ENCODE results near the gene GAS2L2. TPM values are rescaled to one million over a fixed set of nuclear protein-coding genes. Genes with fewer than 3 reads are reported as not detected.
"Not testable (repeated sequence)": the region's sequence is repeated elsewhere in the genome, so short reads cannot be mapped to it uniquely, and the experiment has no call there.

GAS2L2 gene
- total RNA-seq, 1 donor from 2014 or later, result 1.2 TPM

DNA sequence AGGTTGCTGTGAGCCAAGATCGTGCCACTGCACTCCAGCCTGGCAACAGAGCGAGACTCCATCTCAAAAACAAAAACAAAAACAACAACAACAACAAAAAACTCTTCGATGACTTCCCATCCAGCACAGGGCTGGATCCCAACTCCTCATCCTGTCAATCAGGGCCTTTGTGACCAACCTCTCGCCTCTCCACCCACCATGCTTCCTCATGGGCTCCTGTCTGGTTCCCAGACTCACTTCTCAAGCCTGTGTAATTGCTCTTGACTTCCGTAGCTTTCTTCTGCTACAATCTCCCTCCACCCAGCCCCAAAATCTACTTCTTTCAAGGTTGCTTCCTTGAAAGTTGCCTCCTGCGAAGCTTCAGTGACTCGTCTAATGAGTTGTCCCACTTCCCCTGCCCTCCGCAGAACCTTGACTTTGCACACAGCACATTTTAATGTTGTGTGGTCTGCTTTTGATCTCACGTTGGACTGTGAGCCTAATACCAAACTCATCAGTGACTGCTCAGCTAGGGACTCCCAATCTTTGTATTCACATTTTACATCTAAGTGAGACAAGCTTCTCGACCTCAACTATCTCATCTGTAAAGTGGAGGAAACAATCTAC is 22.5 kb downstream of the GAS2L2 start:
- no peak for DNase-seq (ENCODE audit: low spot score)

DNA sequence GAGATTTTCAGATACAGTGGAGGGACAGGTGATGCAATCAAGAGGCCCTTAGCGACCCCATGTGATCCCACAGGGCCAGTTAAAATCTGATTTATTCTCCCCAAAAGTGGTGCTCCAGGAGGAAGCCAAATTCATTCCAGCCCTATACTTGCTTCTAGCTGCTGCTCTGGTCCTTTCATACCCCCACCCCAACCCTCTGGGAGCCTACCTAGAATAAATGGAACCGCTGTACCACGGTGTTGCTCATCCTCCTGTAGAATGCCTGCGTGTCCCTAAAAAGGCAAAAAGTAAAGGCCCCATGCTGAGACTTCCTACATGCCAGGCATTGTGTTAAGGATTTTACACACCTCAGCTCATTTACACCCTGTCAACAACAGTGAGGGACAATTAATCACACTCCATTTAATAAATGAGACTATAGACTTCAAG is 23.6 kb downstream of the GAS2L2 start:
- DNase-seq (ENCODE audit: low spot score), result no peak

DNA sequence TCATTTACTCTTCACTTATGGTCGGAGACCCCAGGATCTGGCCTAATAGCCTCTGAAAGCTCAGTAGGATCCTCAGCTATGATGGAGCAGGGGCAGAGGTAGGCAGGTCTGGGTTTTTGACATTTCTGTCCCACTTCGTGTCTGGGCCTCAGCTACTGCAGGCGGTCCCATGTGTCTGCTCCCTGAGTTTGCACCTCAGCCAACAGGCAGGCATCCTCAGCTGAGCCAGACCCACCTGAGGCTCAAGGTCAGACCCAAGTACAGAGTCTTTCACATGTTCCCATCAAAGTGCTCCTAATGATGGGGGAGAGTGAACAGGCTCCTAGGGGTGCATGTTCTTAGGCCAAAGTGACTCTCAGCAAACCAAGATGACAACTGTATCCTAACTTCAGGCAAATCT is 24.5 kb downstream of the GAS2L2 start:
- no peak for DNase-seq (ENCODE audit: low spot score)

DNA sequence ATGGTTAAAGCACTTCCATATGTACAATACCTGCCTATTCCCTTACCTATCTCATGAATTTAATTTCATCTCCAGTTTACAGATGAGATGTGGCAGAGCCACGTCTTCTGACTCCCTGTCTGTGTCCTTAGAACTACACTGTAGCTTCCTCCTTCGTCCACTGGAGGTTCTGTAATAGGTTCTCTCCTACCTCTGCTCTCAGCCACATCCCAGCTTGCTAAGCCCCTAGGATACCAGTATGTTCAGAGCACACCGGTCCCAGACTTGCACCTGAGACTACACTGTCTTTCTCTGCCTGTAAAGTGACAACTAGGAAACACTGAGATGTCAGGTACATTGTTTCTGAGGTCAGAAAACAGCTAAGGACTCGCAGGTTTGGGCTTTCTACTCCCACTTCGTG is 25.4 kb downstream of the GAS2L2 start:
- DNase-seq (ENCODE audit: low spot score), result no peak

DNA sequence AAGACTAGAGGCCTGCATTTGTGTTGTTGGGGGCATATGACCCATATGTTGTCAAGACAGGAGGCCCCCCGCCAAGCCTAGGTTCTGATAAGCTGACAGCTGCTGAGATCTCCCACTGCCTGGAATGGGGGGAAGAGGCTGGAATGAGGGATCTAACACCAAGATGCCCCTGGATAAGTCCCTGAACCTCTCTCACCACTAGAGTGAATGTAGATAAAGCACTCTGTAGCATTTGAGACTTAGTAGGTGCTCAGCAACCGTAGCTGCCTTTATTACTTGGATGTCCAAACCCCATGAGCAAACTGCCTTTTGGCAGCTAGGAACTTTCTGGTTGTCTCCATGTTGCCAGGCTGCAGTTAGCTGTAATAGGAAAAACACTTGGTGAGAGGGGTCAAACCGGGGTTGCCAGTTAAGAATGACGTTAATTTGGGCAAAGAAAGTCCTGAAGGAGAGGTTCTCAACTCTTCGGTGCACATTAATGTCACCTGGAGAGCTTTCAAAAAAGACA is 26.0 kb downstream of the GAS2L2 start:
- DNase-seq (ENCODE audit: low spot score), result no peak

DNA sequence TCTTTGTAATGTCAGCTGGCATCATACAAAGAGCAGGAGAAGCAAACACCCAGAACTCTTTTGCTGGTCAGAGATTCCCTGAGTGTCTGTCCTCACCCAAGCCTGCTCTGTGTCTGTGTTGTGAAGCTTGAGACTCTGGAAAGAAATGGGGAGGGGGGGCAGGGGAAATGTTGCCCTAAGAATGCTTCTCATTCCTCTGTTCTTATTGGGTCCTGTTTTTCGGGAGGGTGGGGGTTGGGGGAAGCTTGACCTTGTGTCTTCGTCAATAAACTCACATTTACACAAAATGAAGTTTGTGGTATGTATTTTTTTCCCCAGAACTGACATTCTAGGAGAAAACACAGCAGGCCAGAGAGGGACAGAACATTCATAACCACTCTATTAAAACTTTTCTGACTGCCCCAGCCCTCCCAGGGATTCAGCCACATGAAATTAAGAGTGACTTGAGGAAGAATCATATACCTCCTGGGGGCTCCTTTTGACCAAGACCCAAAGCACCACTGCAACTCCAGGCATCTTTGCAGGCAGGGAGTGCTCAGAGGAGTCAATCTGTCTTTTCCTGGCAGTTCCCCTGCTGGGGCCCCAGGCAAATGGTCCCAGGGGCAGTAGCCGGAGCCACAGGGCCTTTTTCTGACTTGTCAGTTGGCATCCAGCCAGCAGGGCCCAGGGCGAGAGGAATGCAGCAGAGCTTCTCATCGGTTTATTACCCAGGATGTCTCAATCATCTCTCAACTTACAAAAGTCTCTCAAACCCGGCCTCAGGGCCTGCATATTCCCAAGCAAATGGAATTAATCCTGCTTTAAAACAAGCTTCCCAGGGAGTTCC is 26.7 kb downstream of the GAS2L2 start:
- no peak for DNase-seq (ENCODE audit: low spot score)

DNA sequence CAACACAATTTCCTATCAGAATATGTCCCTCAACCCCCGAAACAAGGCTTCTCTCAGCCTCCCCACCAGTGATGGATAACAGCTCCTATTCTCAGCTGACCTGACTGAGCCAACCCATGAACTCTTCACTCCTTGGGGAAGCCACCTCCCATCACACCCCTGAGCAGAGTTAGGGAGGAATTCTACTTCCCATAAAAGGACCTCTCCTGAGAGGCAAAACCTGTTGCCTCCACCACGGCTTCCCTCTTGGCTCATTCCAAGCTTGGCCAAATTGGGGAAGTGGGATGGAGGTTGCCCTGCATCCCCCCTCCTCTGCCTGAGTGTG is 27.3 kb downstream of the GAS2L2 start:
- DNase-seq (ENCODE audit: low spot score), result no peak

DNA sequence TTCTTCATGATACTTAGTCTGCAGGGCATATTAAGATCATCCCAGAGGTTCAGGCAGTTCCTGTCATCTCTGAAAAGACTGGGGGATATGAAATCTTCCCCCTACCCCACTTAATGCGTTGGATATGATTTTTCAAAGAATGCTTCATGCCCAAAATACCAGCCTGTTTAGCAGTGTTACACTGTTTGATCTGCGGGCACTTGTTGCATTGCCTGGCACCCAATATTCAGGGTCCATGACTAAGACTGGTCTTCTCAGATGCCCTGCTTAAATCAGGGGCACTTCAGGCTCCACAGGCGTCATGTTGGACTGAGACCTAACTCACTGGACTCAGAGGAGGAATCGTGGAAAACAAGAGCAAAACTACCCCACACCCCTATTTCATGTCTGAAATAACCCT is 28.0 kb downstream of the GAS2L2 start:
- no peak for DNase-seq (ENCODE audit: low spot score)

DNA sequence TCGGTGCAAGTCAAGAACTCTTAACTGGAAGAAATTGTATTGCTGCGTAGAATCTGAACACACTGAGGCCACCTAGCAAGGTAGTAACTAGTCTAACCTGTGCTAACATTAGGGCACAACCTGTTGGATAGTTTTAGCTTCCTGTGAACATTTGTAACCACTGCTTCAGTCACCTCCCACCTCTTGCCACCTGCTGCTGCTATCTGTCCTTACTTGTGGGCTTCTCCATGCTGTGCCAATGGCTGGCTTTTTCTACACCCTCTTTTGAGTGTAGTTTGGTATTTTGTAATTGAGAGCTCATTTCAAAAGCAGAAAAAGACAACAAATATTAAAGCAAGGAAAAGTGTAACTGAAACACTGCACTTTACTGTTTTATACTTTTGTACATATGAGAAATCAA is 29.3 kb downstream of the GAS2L2 start:
- no peak for DNase-seq (ENCODE audit: low spot score)

DNA sequence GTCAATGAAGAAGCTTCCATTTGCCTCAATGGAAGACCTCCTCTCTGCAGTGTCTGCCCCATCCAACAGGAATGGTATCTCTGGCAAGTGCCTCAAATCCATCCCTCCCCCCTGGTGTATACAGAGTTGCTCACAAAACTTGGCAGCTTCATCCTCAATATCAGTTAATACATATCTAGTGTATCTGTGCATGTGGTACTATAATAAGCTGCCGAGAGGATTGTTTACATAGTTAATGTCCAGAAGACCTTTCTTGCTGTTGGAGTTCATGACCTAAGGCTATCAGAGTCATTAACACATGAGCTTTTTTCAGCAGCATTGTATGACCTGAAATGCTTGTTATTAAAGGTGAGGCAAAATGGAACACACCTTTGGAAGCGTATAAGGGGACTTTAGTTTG is 35.6 kb downstream of the GAS2L2 start:
- DNase-seq (ENCODE audit: low spot score), result no peak

DNA sequence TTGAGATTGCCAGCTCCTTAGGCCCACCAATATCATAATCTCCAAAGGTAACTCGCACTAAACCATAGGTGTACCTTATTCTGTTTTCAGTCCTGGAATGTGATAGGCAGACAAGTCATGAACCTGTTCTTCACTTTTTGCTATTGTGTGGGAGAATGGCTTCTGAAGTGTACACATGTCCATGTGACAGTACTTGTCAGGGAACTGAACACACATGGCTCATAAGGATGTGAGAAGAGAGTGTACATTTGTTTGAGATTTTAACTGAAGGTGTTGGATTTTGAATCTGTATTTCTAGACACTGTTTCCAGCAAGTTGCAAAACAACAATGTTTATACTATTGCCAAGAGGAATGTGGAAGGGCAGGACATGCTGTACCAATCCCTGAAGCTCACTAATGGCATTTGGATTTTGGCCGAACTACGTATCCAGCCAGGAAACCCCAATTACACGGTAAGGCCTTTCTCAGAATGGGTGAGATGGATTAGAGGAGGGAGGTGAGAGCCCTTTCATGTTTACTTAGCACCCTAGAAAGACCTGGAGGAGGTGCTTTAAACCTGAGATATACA is 36.1 kb downstream of the GAS2L2 start:
- DNase-seq (ENCODE audit: low spot score), result no peak

DNA sequence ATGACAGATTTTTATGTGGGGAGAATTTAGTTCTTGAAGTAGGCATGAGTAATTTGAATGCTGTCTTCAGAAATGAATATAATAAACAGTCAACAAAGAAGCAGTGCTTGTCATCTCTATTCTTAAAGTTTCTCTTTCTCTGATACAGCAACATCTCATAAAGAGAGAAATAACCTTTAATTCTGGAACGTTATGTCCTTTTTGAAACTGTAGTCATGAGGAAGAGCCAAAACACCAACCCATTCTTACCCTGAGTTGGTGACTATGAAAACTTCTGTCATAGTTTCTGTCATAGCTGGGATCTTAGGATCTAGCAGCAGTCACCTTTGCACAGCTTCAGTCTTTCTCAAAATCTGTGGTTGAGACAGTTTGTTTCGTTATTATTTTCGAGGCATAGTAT is 36.9 kb downstream of the GAS2L2 start:
- DNase-seq (ENCODE audit: low spot score), result no peak

DNA sequence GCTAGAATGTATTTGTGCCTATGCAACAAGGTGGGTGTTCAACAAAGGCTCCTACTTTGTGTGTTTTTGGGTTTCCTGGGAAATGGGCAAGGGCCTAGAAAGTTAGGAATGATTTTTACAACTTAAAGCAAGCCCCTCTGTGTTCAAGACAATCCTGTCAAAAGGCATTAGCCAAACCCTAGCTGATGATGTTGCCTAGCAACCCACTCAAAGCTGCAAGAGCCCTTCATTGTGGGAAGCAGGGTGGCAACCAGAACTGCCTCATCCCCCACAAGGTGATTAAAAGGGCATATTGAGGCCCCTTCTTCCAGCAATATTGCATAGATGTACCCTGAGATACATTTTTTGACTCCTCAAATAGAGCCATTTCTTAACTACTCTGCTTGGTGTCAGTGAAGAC is 37.6 kb downstream of the GAS2L2 start:
- no peak for DNase-seq (ENCODE audit: low spot score)

DNA sequence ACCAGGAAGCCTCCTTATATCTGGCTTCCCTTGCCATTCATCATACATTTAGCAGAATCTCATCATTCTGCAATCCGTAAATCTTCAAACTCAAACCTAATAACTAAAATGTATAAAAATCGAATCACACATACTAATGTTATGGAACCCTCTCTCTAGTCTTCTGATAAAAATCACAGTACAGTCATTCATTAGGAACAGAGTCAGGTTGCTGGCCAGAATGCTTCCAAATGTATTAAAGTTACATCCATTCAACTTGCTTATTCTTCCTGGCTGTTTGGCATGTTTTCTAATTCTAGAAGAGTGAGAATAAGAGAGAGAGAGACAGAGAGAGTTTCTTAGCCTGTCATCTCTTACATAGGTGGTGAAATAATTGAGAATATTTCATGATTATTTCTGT is 38.1 kb downstream of the GAS2L2 start:
- no peak for DNase-seq (ENCODE audit: low spot score)

DNA sequence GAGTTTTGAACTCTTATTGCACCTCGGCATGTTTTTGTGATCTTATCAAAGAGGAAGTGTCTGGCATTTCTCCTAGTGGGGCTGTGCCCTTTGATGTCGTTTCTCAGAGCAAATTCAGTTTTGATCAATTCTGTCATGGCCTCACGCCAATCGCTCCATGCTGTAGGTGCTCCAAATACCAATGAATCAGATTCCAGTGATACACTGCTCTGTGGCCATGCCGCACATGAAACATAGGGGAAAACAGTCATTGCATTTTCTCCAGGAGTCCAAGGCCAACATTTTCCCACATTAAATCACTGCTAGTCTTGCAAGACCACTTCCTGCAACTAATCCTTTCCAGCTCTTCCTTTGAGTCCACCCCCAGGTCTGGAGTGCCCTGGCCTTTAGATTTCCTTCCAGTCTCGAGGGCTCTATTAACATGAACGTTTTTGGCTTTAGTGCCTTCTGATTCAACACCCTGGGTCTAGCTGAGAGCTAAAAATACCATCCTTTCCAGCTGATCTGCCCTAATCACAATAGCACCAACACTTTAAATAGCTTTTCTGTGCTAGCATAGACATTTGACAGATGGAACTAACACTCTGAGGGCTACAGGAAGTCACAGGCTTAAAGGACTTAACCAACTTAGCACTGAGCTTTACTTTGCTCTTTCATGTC is 39.8 kb downstream of the GAS2L2 start:
- DNase-seq (ENCODE audit: low spot score), result no peak

DNA sequence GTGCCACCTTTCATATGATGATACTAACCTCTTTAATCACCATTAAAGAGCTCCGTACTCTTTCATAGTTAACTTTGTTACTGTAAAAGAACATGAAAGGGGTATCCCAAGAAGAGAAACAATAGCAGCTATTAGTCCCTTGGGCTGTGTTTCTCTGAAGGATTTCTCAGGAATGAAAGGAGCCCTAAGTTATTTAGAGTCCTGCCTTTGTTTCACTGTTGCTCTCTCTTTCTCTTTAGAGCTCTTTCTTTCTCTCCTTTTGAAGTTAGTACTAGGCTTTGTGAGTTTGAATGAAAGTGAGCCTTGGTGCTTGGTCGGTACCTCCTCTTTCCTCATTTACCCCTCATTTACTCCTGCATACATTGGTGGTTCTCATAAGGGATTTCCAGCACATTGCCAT is 42.1 kb downstream of the GAS2L2 start:
- no peak for DNase-seq (ENCODE audit: low spot score)

DNA sequence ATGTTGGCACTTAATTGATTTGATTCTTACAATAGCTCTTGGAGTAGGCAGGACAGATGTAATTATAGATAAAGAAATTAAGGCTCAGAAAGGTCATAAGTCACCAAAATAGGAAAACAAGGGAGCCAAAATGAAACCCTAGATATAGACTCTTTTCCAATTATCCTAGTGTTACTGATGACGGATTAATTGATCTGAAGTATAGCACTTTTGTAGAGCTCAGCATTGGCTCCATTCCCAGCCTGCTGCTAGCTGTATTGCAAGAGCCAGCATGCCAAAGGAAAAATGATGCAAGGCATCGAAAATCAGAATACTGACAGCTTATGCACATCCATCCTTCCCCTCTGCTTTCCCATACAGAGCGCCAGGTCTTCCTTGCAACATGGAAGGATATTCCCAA is 43.2 kb downstream of the GAS2L2 start:
- DNase-seq (ENCODE audit: low spot score), result no peak

DNA sequence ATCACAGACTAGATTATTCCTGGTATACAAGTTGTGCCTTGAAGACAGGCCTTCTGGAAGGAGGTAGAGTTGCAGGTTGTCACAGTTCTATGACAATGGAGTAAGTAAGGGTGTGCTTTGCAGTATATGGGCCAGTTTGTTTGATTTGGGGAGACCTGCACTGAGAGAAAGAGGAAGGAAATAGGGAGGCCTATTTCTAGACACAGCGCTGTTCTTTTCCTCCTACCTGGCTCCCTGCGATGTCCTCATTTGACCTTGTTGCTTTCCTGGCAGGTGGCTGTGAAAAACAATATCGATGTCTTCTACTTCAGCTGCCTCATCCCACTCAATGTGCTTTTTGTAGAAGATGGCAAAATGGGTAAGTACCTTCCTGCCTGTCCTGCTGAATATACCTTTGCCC is 44.1 kb downstream of the GAS2L2 start:
- DNase-seq (ENCODE audit: low spot score), result no peak

DNA sequence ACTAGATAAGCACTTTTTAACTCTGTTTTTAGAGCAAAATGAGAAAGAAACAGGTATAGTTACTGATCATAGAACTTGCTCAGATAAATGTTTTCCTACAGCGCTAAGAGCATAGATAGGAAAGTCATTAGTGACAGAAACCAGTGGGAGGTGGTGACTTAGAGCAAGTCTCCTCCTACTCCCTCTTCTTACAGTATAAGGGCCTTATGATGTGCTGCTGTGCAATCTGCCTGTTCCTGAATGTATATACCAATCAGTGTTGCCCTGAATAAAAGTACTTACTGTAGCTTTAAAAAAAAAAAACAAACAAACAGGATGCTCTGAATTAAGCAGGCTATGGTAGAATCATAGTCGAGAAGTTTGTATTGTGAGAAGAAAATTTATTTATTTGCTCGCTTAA is 44.9 kb downstream of the GAS2L2 start:
- DNase-seq (ENCODE audit: low spot score), result no peak

DNA sequence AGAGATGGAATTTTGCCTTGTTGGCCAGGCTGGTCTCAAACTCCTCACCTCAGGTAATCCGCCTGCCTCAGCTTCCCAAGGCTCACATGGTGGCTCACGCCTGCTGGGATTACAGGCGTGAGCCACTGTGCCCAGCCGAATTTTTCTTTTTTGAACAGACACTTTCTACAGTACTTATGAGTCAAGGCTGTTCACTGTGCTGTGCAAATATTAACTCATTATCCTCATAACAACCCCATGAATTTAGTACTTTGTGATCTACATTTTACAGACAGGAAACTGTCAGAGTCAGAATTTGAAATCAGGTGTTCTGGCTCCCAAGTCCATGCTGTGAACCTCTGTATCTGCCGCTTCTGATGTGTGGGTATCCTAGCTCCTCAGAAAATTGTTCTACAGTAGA is 47.3 kb downstream of the GAS2L2 start:
- no peak for DNase-seq (ENCODE audit: low spot score)

DNA sequence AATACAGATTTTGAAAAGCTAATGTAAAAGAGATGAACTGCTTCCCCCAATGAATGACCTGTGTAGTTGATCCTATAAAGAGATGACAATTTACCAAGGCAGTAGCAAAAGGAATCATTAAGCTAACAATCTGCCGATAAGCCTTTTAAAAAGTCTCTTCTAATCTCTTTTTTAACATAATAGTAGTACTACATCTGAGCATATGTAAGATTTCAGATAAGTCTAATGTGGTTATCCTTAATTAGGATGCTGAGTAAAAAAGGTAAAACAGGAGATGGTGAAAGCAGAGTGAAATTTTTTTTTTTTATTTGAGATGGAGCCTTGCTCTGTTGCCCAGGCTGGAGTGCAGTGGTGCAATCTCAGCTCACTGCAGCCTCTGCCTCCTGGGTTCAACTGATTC is 47.8 kb downstream of the GAS2L2 start:
- no peak for DNase-seq (ENCODE audit: low spot score)

DNA sequence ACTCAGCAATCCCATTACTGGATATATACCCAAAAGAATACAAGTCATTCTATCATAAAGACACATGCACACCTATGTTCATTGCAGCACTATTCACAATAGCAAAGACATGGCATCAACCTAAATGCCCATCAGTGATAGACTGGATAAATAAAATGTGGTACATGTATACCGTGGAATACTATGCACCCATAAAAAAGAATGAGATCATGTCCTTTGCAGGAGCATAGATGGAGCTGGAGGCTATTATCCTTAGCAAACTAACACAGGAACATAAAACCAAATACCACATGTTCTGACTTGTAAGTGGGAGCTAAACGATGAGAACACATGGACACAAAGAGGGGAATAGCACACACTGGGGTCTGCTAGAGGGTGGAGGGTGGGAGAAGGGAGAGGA is 49.7 kb downstream of the GAS2L2 start:
- not testable (repeated sequence) for DNase-seq (ENCODE audit: low spot score)
